NCI-H146 (cell line): ENCODE measurements around the gene TLK2.
A peak's percentile ranks its signal among the peaks of the same experiment; 100 is the strongest.
"Not testable (repeated sequence)": the region's sequence is repeated elsewhere in the genome, so short reads cannot be mapped to it uniquely, and the experiment has no call there.

Experiments
- DNase-seq: peaks from one replicate; lab custom pipeline; 2025; lab: John Stamatoyannopoulos, UW

Gene TLK2

GRCh38 chr17:62478424-62478879 lies at the start of gene TLK2:
TLK2 (plus strand) TSS chr17:62478825; CDS start chr17:62481126, 2,301 bp downstream.
- DNase-seq: peak; percentile 86

- not testable (repeated sequence) for DNase-seq
These were observed 43.4 kb upstream of the TLK2 start for GRCh38 chr17:62435251-62435650.

GRCh38 chr17:62441181-62441580 lies 37.4 kb upstream of the TLK2 start:
- not testable (repeated sequence) for DNase-seq

GRCh38 chr17:62444063-62444462 lies 34.6 kb upstream of the TLK2 start:
- no peak for DNase-seq

GRCh38 chr17:62445791-62446190 lies 32.8 kb upstream of the TLK2 start:
- not testable (repeated sequence) for DNase-seq

- DNase-seq: not testable (repeated sequence)
These were observed 26.4 kb upstream of the TLK2 start for GRCh38 chr17:62452195-62452594.

- not testable (repeated sequence) for DNase-seq
These were observed 25.6 kb upstream of the TLK2 start for GRCh38 chr17:62453041-62453440.

- DNase-seq: not testable (repeated sequence)
These were observed 25.0 kb upstream of the TLK2 start for GRCh38 chr17:62453656-62454055.

- not testable (repeated sequence) for DNase-seq
These were observed 24.5 kb upstream of the TLK2 start for GRCh38 chr17:62454111-62454510.

- no peak for DNase-seq
These were observed 22.6 kb upstream of the TLK2 start for GRCh38 chr17:62456016-62456415.

GRCh38 chr17:62458483-62458882 lies 20.1 kb upstream of the TLK2 start:
- not testable (repeated sequence) for DNase-seq

- not testable (repeated sequence) for DNase-seq
These were observed 14.2 kb upstream of the TLK2 start for GRCh38 chr17:62464422-62464821.

GRCh38 chr17:62465271-62465670 lies 13.4 kb upstream of the TLK2 start:
- not testable (repeated sequence) for DNase-seq

- DNase-seq: peak; percentile 68
These were observed 7.8 kb upstream of the TLK2 start for GRCh38 chr17:62470666-62471379.

- DNase-seq: not testable (repeated sequence)
These were observed 7.2 kb upstream of the TLK2 start for GRCh38 chr17:62471380-62471880.

GRCh38 chr17:62473030-62473982 lies 5.3 kb upstream of the TLK2 start:
- DNase-seq: peak; percentile 65

- DNase-seq: not testable (repeated sequence)
These were observed 1.5 kb upstream of the TLK2 start for GRCh38 chr17:62477111-62477510.

GRCh38 chr17:62477718-62478408 lies 762 bp upstream of the TLK2 start:
- peak; percentile 53 for DNase-seq

- peak; percentile 23 for DNase-seq
These were observed 434 bp downstream of the TLK2 start for GRCh38 chr17:62478880-62479638.

GRCh38 chr17:62479639-62480258 lies 1.1 kb downstream of the TLK2 start:
- DNase-seq: peak; percentile 19

- DNase-seq: not testable (repeated sequence)
These were observed 3.9 kb downstream of the TLK2 start for GRCh38 chr17:62482553-62482952.
